ENCODE measurements around the gene THSD4.

DNA sequence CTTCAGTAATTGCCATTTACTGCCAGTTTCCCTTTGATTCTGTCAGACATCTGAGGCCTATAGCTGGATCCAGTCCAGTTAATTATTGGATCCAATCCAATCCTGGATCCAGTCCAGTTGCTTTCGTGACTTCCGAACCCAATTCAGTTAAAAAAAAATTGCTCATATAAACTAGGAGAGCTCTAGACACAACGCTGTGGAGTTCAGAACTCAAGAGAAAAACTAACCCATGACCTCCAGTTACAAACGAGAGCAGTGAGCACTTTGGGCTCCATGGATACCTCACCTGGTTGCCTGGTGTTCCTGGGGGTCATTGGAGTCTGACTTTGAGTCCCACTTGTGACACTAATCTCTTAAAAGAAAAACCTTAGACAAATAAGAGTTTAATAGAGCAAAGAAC is 269.8 kb downstream of the THSD4 start:
- TF ChIP-seq, protein P1, sequence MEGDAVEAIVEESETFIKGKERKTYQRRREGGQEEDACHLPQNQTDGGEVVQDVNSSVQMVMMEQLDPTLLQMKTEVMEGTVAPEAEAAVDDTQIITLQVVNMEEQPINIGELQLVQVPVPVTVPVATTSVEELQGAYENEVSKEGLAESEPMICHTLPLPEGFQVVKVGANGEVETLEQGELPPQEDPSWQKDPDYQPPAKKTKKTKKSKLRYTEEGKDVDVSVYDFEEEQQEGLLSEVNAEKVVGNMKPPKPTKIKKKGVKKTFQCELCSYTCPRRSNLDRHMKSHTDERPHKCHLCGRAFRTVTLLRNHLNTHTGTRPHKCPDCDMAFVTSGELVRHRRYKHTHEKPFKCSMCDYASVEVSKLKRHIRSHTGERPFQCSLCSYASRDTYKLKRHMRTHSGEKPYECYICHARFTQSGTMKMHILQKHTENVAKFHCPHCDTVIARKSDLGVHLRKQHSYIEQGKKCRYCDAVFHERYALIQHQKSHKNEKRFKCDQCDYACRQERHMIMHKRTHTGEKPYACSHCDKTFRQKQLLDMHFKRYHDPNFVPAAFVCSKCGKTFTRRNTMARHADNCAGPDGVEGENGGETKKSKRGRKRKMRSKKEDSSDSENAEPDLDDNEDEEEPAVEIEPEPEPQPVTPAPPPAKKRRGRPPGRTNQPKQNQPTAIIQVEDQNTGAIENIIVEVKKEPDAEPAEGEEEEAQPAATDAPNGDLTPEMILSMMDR (IDR thresholded peaks at IDR 0.05), result no peak
- no peak for TF ChIP-seq POLR2A (IDR thresholded peaks at IDR 0.05)
